HFF-Myc (cell line): Measurements from ENCODE around the gene INS.

Source experiments
- DNase-seq: peaks from one replicate; pipeline ENCODE4 v3.0.0-alpha.2; 2011; ENCODE audit warnings: low read depth; ENCODE audit errors: extremely low read depth
- H3K4me3 ChIP-seq: replicated peaks from 2 replicates; pipeline ENCODE4 v1.5.1; 2011; ENCODE audit warnings: low read depth, mild to moderate bottlenecking, control low read depth, low read length
- CTCF ChIP-seq: IDR thresholded peaks from 2 replicates; pipeline ENCODE4 v1.5.1; 2012; ENCODE audit warnings: mild to moderate bottlenecking, low read depth, low read length, control low read depth; ENCODE audit errors: missing control alignments

Gene INS

GRCh38 chr11:2110521-2110920, 50.5 kb downstream of the INS start:
- H3K4me3 ChIP-seq = no peak overlapping the region
- no peak for TF ChIP-seq CTCF
- no peak for DNase-seq
